Mesodermal cell (in vitro differentiated cells): ENCODE data around the gene UHRF1.
"Not testable (repeated sequence)": the region's sequence is repeated elsewhere in the genome, so short reads cannot be mapped to it uniquely, and the experiment has no call there.

Experiments
- H3K27ac ChIP-seq: 2 replicates; pipeline ENCODE4 v1.7.0; 2013; ENCODE audit warnings: mild to moderate bottlenecking, low read depth, low read length, moderate library complexity; ENCODE audit not compliant: severe bottlenecking
- H3K36me3 ChIP-seq: 2 replicates; pipeline ENCODE4 v1.7.1; 2013; ENCODE audit warnings: mild to moderate bottlenecking, low read length, moderate library complexity; ENCODE audit not compliant: control insufficient read depth, insufficient read depth
- H3K4me1 ChIP-seq: one replicate; pipeline ENCODE4 v1.7.1; 2013; ENCODE audit warnings: mild to moderate bottlenecking, low read length; ENCODE audit not compliant: insufficient read depth, control insufficient read depth, poor library complexity, severe bottlenecking
- H3K4me3 ChIP-seq: 2 replicates; pipeline ENCODE4 v1.7.0; 2013; ENCODE audit warnings: low read length, control low read depth, mild to moderate bottlenecking; ENCODE audit not compliant: insufficient read depth, poor library complexity, severe bottlenecking; ENCODE audit errors: extremely low read depth
- H3K9me3 ChIP-seq: 2 replicates; pipeline ENCODE4 v1.7.1; 2013; ENCODE audit warnings: mild to moderate bottlenecking, low read length, moderate library complexity; ENCODE audit not compliant: control insufficient read depth
- WGBS, 2 experiments: methylation state at CpG; one replicate each; pipeline ENCODE4 v1.1.5; 2013; ENCODE audit warnings: missing lambda C conversion rate in 2 of 2; ENCODE audit not compliant: insufficient coverage in 2 of 2; 5-methylcytosine and 5-hydroxymethylcytosine counted together

The UHRF1 gene

GRCh38 chr19:4877753-4878490 lies 31.4 kb upstream of the UHRF1 start:
- H3K4me1 ChIP-seq, result peaks cover 12% of the 10 kb centered on the region
- WGBS, 2 experiments, result 47 to 55% methylated on average over 24 to 25 of the region's 30 CpGs
- H3K9me3 ChIP-seq, result no peaks in the 10 kb centered on the region
- no peaks in the 10 kb centered on the region for H3K36me3 ChIP-seq
- H3K27ac ChIP-seq, result peak overlapping the region; percentile 66
- no peak overlapping the region for H3K4me3 ChIP-seq

- H3K9me3 ChIP-seq, result no peaks in the 10 kb centered on the region
- H3K27ac ChIP-seq, result peak overlapping the region; percentile 66
- WGBS, 2 experiments, result 68 to 78% methylated on average over 9 to 13 of the region's 23 CpGs
- peaks cover 12% of the 10 kb centered on the region for H3K4me1 ChIP-seq
- H3K4me3 ChIP-seq, result no peak overlapping the region
- no peaks in the 10 kb centered on the region for H3K36me3 ChIP-seq
Observed at GRCh38 chr19:4878491-4878968, 30.8 kb upstream of the UHRF1 start.

GRCh38 chr19:4879041-4879440 lies 30.3 kb upstream of the UHRF1 start:
- no peak overlapping the region for H3K4me3 ChIP-seq
- H3K4me1 ChIP-seq, result peaks cover 12% of the 10 kb centered on the region
- WGBS, 2 experiments, result 90 to 96% methylated on average over 8 to 11 of the region's 11 CpGs
- H3K27ac ChIP-seq, result no peak overlapping the region
- no peaks in the 10 kb centered on the region for H3K9me3 ChIP-seq
- no peaks in the 10 kb centered on the region for H3K36me3 ChIP-seq

GRCh38 chr19:4882874-4883273 lies 26.4 kb upstream of the UHRF1 start:
- H3K4me3 ChIP-seq, H3K9me3 ChIP-seq, H3K27ac ChIP-seq, H3K36me3 ChIP-seq, H3K4me1 ChIP-seq: not testable (repeated sequence)
- 94 to 98% methylated on average over 4 to 5 of the region's 6 CpGs for WGBS, 2 experiments

- not testable (repeated sequence) for H3K4me3 ChIP-seq, H3K9me3 ChIP-seq, H3K27ac ChIP-seq, H3K36me3 ChIP-seq, H3K4me1 ChIP-seq
- WGBS, 2 experiments, result no CpG with 5 or more reads among the region's 6 CpGs
Observed at GRCh38 chr19:4884993-4885392, 24.3 kb upstream of the UHRF1 start.

GRCh38 chr19:4887803-4888202 lies 21.5 kb upstream of the UHRF1 start:
- not testable (repeated sequence) for H3K9me3 ChIP-seq, H3K4me1 ChIP-seq, H3K4me3 ChIP-seq, H3K36me3 ChIP-seq, H3K27ac ChIP-seq
- WGBS, 2 experiments, result no CpG with 5 or more reads among the region's 6 CpGs

- 97 to 100% methylated on average over 6 of the region's 14 CpGs for WGBS, 2 experiments
- H3K36me3 ChIP-seq, result no peaks in the 10 kb centered on the region
- H3K4me1 ChIP-seq, result peaks cover 2% of the 10 kb centered on the region
- no peaks in the 10 kb centered on the region for H3K9me3 ChIP-seq
- no peak overlapping the region for H3K27ac ChIP-seq
- no peak overlapping the region for H3K4me3 ChIP-seq
Observed at GRCh38 chr19:4889034-4889815, 20.1 kb upstream of the UHRF1 start.

GRCh38 chr19:4891066-4891465 lies 18.2 kb upstream of the UHRF1 start:
- H3K9me3 ChIP-seq, result no peaks in the 10 kb centered on the region
- H3K4me1 ChIP-seq, result peaks cover 2% of the 10 kb centered on the region
- no peaks in the 10 kb centered on the region for H3K36me3 ChIP-seq
- no peak overlapping the region for H3K4me3 ChIP-seq
- H3K27ac ChIP-seq, result no peak overlapping the region
- WGBS, 2 experiments, result 94% methylated on average over 19 to 22 of the region's 22 CpGs

- H3K4me1 ChIP-seq, H3K27ac ChIP-seq, H3K9me3 ChIP-seq, H3K36me3 ChIP-seq, H3K4me3 ChIP-seq: not testable (repeated sequence)
- WGBS, 2 experiments, result 95% methylated on average over 3 of the region's 11 CpGs; no CpG with 5 or more reads in 1 of the 2 experiments
Observed at GRCh38 chr19:4892962-4893361, 16.3 kb upstream of the UHRF1 start.

GRCh38 chr19:4896372-4896771 lies 12.9 kb upstream of the UHRF1 start:
- 91% methylated on average over 2 of the region's 3 CpGs; no CpG with 5 or more reads in 1 of the 2 experiments for WGBS, 2 experiments
- Histone ChIP-seq H3K36me3 (no peaks in the 10 kb centered on the region), H3K9me3 (no peaks in the 10 kb centered on the region), H3K27ac (no peak overlapping the region), H3K4me1 (no peaks in the 10 kb centered on the region), H3K4me3 (no peak overlapping the region)

- no peaks in the 10 kb centered on the region for H3K9me3 ChIP-seq
- H3K36me3 ChIP-seq, result no peaks in the 10 kb centered on the region
- H3K27ac ChIP-seq, result no peak overlapping the region
- H3K4me3 ChIP-seq, result no peak overlapping the region
- 85 to 88% methylated on average over 7 of the region's 7 CpGs for WGBS, 2 experiments
- no peaks in the 10 kb centered on the region for H3K4me1 ChIP-seq
Observed at GRCh38 chr19:4897146-4897545, 12.2 kb upstream of the UHRF1 start.
